ENCODE data around the gene KIAA1328.

GRCh38 chr18:37244618-37245017 lies 415.7 kb downstream of the KIAA1328 start:
- TF ChIP-seq POLR2A (IDR thresholded peaks at IDR 0.05), result no peak
- no peak for TF ChIP-seq CTCF (IDR thresholded peaks at IDR 0.05)
